BE2C (cell line): Measurements from ENCODE around the gene TXLNB.

Experiments
- DNase-seq: peaks from one replicate; pipeline ENCODE4 v3.0.0-alpha.2; 2020
- H3K27me3 ChIP-seq: fragments of 250-450 bp; sonication (Bioruptor Pico); 2 replicates; pipeline ENCODE4 v1.5.1; 2020; ENCODE audit warnings: mild to moderate bottlenecking
- H3K36me3 ChIP-seq: fragments of 250-450 bp; sonication (Bioruptor Pico); 2 replicates; pipeline ENCODE4 v1.5.1; 2020; ENCODE audit warnings: mild to moderate bottlenecking
- H3K4me1 ChIP-seq: fragments of 250-450 bp; sonication (Bioruptor Pico); 2 replicates; pipeline ENCODE4 v1.5.1; 2020
- H3K4me3 ChIP-seq: 2 replicates; pipeline ENCODE4 v1.5.1; 2011; ENCODE audit warnings: low read depth, low read length
- H3K9me3 ChIP-seq: fragments of 250-450 bp; sonication (Bioruptor Pico); 2 replicates; pipeline ENCODE4 v1.5.1; 2020
- TF ChIP-seq, protein P1 (sequence below): IDR thresholded peaks from 2 replicates; pipeline ENCODE4 v1.5.1; 2012; ENCODE audit warnings: mild to moderate bottlenecking, low read depth, low read length

TXLNB gene

DNA sequence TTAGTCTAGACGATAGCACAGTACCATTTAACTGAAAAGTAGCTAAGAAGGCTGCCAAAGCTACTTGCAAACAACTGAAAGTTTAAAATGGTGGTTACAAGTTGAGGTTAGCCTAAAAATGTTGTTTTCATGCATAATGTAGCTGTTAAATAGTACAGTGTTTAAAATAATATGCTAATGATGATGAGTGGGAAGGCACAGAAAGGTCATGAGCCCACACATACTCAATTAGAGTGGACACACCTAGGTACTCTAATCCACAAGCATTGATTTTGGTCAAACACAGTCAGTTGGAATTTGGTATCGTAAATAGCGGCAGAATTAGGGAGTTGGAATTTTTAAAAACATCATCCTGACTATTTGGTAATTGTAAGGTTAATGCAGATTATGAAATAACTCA, 7.0 kb downstream of the TXLNB start:
- no peak overlapping the region for H3K4me3 ChIP-seq
- DNase-seq: no peak
- no peaks in the 10 kb centered on the region for H3K27me3 ChIP-seq
- no peaks in the 10 kb centered on the region for H3K36me3 ChIP-seq
- no peaks in the 10 kb centered on the region for H3K4me1 ChIP-seq
- no peaks in the 10 kb centered on the region for H3K9me3 ChIP-seq
- TF ChIP-seq, protein P1, sequence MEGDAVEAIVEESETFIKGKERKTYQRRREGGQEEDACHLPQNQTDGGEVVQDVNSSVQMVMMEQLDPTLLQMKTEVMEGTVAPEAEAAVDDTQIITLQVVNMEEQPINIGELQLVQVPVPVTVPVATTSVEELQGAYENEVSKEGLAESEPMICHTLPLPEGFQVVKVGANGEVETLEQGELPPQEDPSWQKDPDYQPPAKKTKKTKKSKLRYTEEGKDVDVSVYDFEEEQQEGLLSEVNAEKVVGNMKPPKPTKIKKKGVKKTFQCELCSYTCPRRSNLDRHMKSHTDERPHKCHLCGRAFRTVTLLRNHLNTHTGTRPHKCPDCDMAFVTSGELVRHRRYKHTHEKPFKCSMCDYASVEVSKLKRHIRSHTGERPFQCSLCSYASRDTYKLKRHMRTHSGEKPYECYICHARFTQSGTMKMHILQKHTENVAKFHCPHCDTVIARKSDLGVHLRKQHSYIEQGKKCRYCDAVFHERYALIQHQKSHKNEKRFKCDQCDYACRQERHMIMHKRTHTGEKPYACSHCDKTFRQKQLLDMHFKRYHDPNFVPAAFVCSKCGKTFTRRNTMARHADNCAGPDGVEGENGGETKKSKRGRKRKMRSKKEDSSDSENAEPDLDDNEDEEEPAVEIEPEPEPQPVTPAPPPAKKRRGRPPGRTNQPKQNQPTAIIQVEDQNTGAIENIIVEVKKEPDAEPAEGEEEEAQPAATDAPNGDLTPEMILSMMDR: no peak

DNA sequence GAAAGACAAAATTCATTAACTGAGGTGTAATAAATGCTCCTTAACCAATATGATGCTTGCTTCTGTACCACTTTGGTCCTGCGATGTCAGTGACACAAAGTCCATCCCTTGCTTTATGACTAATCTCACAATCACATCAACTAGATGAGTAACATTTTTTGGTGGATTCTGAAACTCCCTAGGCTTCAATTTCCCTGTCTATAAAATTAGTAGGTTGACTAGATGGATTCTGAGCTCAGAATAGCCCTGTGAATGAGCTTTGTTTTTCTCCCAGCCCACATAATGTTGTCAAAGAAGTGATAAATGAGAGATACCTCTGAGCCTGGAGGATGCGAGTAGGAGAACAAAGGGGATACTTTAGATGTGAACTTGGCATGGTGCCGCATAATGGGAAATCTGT, 9.1 kb downstream of the TXLNB start:
- Histone ChIP-seq H3K4me1 (no peaks in the 10 kb centered on the region), H3K36me3 (no peaks in the 10 kb centered on the region), H3K27me3 (no peaks in the 10 kb centered on the region), H3K9me3 (no peaks in the 10 kb centered on the region), H3K4me3 (no peak overlapping the region)
- DNase-seq: no peak
- TF ChIP-seq, protein P1: no peak

GRCh38 chr6:139278190-139278589, 13.6 kb downstream of the TXLNB start:
- no peaks in the 10 kb centered on the region for H3K27me3 ChIP-seq
- no peak for DNase-seq
- H3K4me1 ChIP-seq: no peaks in the 10 kb centered on the region
- no peak overlapping the region for H3K4me3 ChIP-seq
- no peaks in the 10 kb centered on the region for H3K9me3 ChIP-seq
- TF ChIP-seq, protein P1: no peak
- no peaks in the 10 kb centered on the region for H3K36me3 ChIP-seq

DNA sequence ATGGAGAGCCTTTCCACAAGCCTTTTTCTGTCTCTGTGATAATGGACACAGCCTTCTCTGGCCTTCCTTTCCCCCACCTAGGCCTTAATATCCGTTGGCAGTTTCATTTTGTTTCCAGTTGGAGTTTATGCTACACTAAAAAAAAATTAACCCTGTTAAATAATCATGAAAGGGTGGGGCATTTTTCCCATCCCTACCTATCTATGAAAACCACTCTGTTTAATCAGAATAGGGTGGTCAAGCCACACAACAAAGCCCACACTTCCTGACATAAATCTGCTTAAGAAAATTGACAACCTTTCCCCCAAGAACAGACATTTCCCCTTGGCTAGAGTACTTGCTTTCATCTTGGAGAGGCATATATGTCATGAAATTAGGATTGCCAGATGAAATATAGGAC, 14.2 kb downstream of the TXLNB start:
- Histone ChIP-seq H3K4me3 (no peak overlapping the region), H3K27me3 (no peaks in the 10 kb centered on the region), H3K4me1 (no peaks in the 10 kb centered on the region), H3K36me3 (no peaks in the 10 kb centered on the region), H3K9me3 (no peaks in the 10 kb centered on the region)
- TF ChIP-seq, protein P1: no peak
- DNase-seq: no peak

- TF ChIP-seq, protein P1: no peak
- no peaks in the 10 kb centered on the region for H3K9me3 ChIP-seq
- H3K36me3 ChIP-seq: no peaks in the 10 kb centered on the region
- no peak for DNase-seq
- no peaks in the 10 kb centered on the region for H3K4me1 ChIP-seq
- H3K27me3 ChIP-seq: no peaks in the 10 kb centered on the region
- no peak overlapping the region for H3K4me3 ChIP-seq
These were observed 14.6 kb downstream of the TXLNB start for GRCh38 chr6:139277161-139277560.

DNA sequence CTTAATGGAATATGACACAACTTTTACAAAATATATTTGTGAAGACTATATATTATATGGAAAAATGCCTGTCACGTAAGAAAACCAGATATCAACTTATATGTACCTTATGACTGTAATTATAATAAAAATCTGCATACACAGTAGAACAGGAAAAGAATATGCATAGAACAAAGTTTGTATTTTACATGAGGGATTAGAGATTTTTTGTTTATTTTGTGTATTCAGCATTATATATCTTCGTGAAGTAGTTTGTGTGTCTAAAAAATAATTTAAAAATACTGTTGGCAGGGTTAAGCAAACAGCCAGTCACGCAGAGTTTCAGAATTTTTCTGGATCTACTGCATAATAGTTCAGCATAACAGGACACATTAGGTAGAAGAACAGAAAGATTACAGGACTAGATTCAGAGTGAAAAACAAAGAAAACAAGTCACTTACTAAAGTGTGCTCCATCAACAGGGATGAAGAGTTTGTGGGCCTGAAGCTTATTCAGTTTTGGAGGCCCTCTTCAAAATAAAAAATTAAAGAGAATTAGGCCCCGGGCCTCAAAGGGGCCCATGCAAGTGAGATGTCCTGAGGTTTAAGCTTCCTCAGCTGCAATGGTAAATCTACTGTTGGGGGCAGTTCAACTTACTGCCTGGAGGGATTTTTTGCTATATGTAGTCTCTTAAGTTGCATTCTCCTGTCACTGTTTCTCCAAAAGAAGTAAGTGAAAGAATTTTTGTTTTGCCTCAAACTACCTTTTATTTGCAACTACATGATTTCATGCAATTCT, 16.3 kb downstream of the TXLNB start:
- TF ChIP-seq, protein P1: no peak
- DNase-seq: no peak
- H3K27me3 ChIP-seq: no peaks in the 10 kb centered on the region; the same call in 1 of the 2 replicates
- no peaks in the 10 kb centered on the region for H3K36me3 ChIP-seq
- H3K9me3 ChIP-seq: no peaks in the 10 kb centered on the region
- no peaks in the 10 kb centered on the region for H3K4me1 ChIP-seq
- no peak overlapping the region for H3K4me3 ChIP-seq
